B cell (primary cell): ENCODE data around the gene MAP2K5. TPM values are rescaled to one million over a fixed set of nuclear protein-coding genes. Genes with fewer than 3 reads are reported as not detected.

Source experiments
- ATAC-seq: fragments of 200-7000 bp; cut with Tn5 transposase; one replicate; pipeline ENCODE4 v1.10.0; 2021; ENCODE audit warnings: low read depth, mild to moderate bottlenecking, moderate number of reproducible peaks, moderate library complexity
- CTCF ChIA-PET: fragments of 350-600 bp; sonication (Branson Sonifier 250); formaldehyde crosslinking; loops from one replicate; lab custom pipeline; 2021; ENCODE audit warnings: antibody characterized with exemption, inconsistent platforms; lab: Charles Lee
- POLR2A ChIA-PET: fragments of 350-600 bp; sonication (Branson Sonifier 250); formaldehyde crosslinking; loops from one replicate; lab custom pipeline; 2021; ENCODE audit warnings: antibody characterized with exemption; lab: Charles Lee
- DNase-seq: peaks from one replicate; pipeline ENCODE4 v3.0.0; 2013
- H2AFZ ChIP-seq: 2 replicates; pipeline ENCODE4 v1.6.1; 2012; ENCODE audit warnings: mild to moderate bottlenecking, low read depth, low read length; ENCODE audit not compliant: insufficient read depth, poor library complexity, severe bottlenecking
- H3K27ac ChIP-seq, 2 donors: 1 replicate in 1 of 2; 2 replicates in 1 of 2; pipeline ENCODE4 v1.5.1; 2012 to 2013; ENCODE audit warnings: low read length in 2 of 2, mild to moderate bottlenecking in 2 of 2, moderate library complexity in 1 of 2
- H3K27me3 ChIP-seq, 4 experiments: fragments of 200-600 bp in 1 of 4; sonication (generic) in 1 of 4; replicated peaks in 1 of 4; 1 replicate in 2 of 4; 2 replicates in 2 of 4; pipeline versions ENCODE4 v1.6.1 to v1.7.0; 2013 to 2016; ENCODE audit warnings: low read length in 3 of 4, mild to moderate bottlenecking in 2 of 4, mixed read lengths in 1 of 4, moderate library complexity in 1 of 4; ENCODE audit not compliant: insufficient read depth in 4 of 4, control insufficient read depth in 3 of 4; ENCODE audit errors: control extremely low read depth in 1 of 4
- H3K36me3 ChIP-seq, 2 experiments: replicated peaks in 1 of 2; 1 replicate in 1 of 2; 2 replicates in 1 of 2; pipeline versions ENCODE4 v1.6.1 to v1.7.1; 2013; ENCODE audit warnings: low read length in 1 of 2; ENCODE audit not compliant: insufficient read depth in 2 of 2, control insufficient read depth in 1 of 2; ENCODE audit errors: control extremely low read depth in 1 of 2, extremely low read depth in 1 of 2
- H3K4me1 ChIP-seq, 2 donors: fragments of 200-600 bp in 1 of 2; sonication (generic) in 1 of 2; 1 replicate in 1 of 2; 2 replicates in 1 of 2; pipeline versions ENCODE4 v1.5.1 to v1.6.1; 2013 to 2017; ENCODE audit warnings: low read length in 2 of 2; ENCODE audit not compliant: control insufficient read depth in 2 of 2, insufficient read depth in 2 of 2
- H3K4me2 ChIP-seq: replicated peaks from 2 replicates; pipeline ENCODE3; 2012; ENCODE audit warnings: mild to moderate bottlenecking, low read depth, low read length; ENCODE audit not compliant: poor library complexity, severe bottlenecking
- H3K4me3 ChIP-seq, 5 experiments: fragments of 200-600 bp in 1 of 5; sonication (generic) in 1 of 5; 1 replicate in 3 of 5; 2 replicates in 2 of 5; pipeline versions ENCODE4 v1.5.1 to v1.7.0; 2011 to 2016; ENCODE audit warnings: low read length in 4 of 5, mild to moderate bottlenecking in 4 of 5, low read depth in 2 of 5, control low read depth in 1 of 5, moderate library complexity in 1 of 5; ENCODE audit not compliant: insufficient read depth in 1 of 5; ENCODE audit errors: control extremely low read depth in 1 of 5, extremely low read depth in 1 of 5
- H3K79me2 ChIP-seq: fragments of 200-600 bp; sonication (generic); one replicate; pipeline ENCODE4 v1.6.0; 2016; ENCODE audit warnings: low read length; ENCODE audit not compliant: control insufficient read depth, insufficient read depth
- H3K9ac ChIP-seq: fragments of 200-600 bp; sonication (generic); 2 replicates; pipeline ENCODE4 v1.6.1; 2017; ENCODE audit warnings: mild to moderate bottlenecking, low read length, moderate library complexity
- H3K9me3 ChIP-seq, 3 donors: one replicate each; pipeline versions ENCODE4 v1.6.1 to v1.7.1; 2013; ENCODE audit warnings: low read length in 2 of 3; ENCODE audit not compliant: control insufficient read depth in 2 of 3, insufficient read depth in 1 of 3; ENCODE audit errors: control extremely low read depth in 1 of 3
- H4K20me1 ChIP-seq: 2 replicates; pipeline ENCODE4 v1.6.0; 2012; ENCODE audit warnings: mild to moderate bottlenecking, low read length; ENCODE audit not compliant: insufficient read depth, control insufficient read depth, poor library complexity, severe bottlenecking
- H3K27ac Mint-ChIP-seq: one replicate; pipeline ENCODE4 v1.8.0; 2021; ENCODE audit warnings: mixed read lengths
- H3K27me3 Mint-ChIP-seq: one replicate; pipeline ENCODE4 v1.8.0; 2021; ENCODE audit warnings: mixed read lengths
- H3K4me1 Mint-ChIP-seq: one replicate; pipeline ENCODE4 v1.8.0; 2021; ENCODE audit warnings: mixed read lengths
- H3K4me3 Mint-ChIP-seq: one replicate; pipeline ENCODE4 v1.8.0; 2021; ENCODE audit warnings: mixed read lengths
- H3K9me3 Mint-ChIP-seq: one replicate; pipeline ENCODE4 v1.8.0; 2022; ENCODE audit warnings: mixed read lengths; ENCODE audit not compliant: insufficient read depth
- CTCF ChIP-seq: fragments of 200-600 bp; IDR thresholded peaks from one replicate; pipeline ENCODE4 v1.8.0; 2022; ENCODE audit warnings: antibody characterized with exemption, mild to moderate bottlenecking
- EZH2 ChIP-seq: IDR thresholded peaks from 2 replicates; pipeline ENCODE4 v1.6.1; 2012; ENCODE audit warnings: borderline replicate concordance, low read depth, mild to moderate bottlenecking, moderate library complexity, low read length; ENCODE audit not compliant: insufficient read depth, poor library complexity, severe bottlenecking
- WGBS: methylation state at CpG from one replicate; pipeline ENCODE4 v1.1.5; 2013; ENCODE audit warnings: missing lambda C conversion rate; ENCODE audit not compliant: insufficient coverage; 5-methylcytosine and 5-hydroxymethylcytosine counted together
- intact Hi-C: fragments of 100-400 bp; cut with micrococcal nuclease; formaldehyde crosslinking; loops from one replicate; pipeline ENCODE4 v1.10.0; 2022
- polyA plus RNA-seq: library from polyadenylated mRNA; depleted of rRNA; stranded (reverse); fragments of >200 nt; gene quantifications from 2 replicates; pipeline ENCODE4 v1.2.3, GENCODE V29; 2012
- total RNA-seq, 2 donors: library from RNA; stranded (reverse); fragments of 120-200 nt in 1 of 2; gene quantifications; 1 replicate in 1 of 2; 2 replicates in 1 of 2; pipeline versions ENCODE4 v1.2.3 to v1.2.4, GENCODE V29; 2013 to 2022

MAP2K5 gene
- total and polyA plus RNA-seq, 2 donors (not counting 1 experiment from before 2014, with no cell fraction given) = 11.1 to 40.0 TPM

GRCh38 chr15:67506775-67507747 lies 35.4 kb upstream of the MAP2K5 start:
- DNase-seq (peak; percentile 21), ATAC-seq (no peak)
- Histone ChIP-seq H3K27me3 (no peaks in the 10 kb centered on the region), H3K9me3 (no peaks in the 10 kb centered on the region), H3K36me3 (no peaks in the 10 kb centered on the region), H3K79me2 (no peaks in the 10 kb centered on the region), H3K27ac (no peak overlapping the region), H3K4me1 (peaks cover 12 to 13% of the 10 kb centered on the region in 2 donors), H3K4me2 (peak overlapping the region; percentile 35), H3K4me3 (no peak overlapping the region), H3K9ac (no peak overlapping the region), H2AFZ (no peak overlapping the region), H4K20me1 (no peaks in the 10 kb centered on the region)
- Mint-ChIP-seq H3K9me3 (no peaks in the 10 kb centered on the region), H3K4me3 (no peak overlapping the region), H3K27ac (no peak overlapping the region), H3K27me3 (no peaks in the 10 kb centered on the region), H3K4me1 (peaks cover 18% of the 10 kb centered on the region)
- 100% methylated on average over 1 of the region's 11 CpGs for WGBS
- CTCF ChIA-PET = no interaction called here
- POLR2A ChIA-PET = interaction anchor here (1.5 kb wide), 1 partner anchor 15 kb away, joined by 3 read pairs; no protein-coding TSS in a partner anchor
- TF ChIP-seq EZH2 (no peak), CTCF (no peak)
- intact Hi-C loops = no loop called here

GRCh38 chr15:67508407-67508806 lies 34.1 kb upstream of the MAP2K5 start:
- peaks cover 15% of the 10 kb centered on the region for H3K4me1 Mint-ChIP-seq
- no peaks in the 10 kb centered on the region for H4K20me1 ChIP-seq

More at GRCh38 chr15:67508407-67508806, 34.1 kb upstream of the MAP2K5 start:
- H3K27me3 ChIP-seq = no peaks in the 10 kb centered on the region
- H3K4me2 ChIP-seq = no peak overlapping the region
- H3K4me3 Mint-ChIP-seq = no peak overlapping the region
- POLR2A ChIA-PET = no interaction called here
- intact Hi-C loops = no loop called here
- no peaks in the 10 kb centered on the region for H3K79me2 ChIP-seq
- no peak overlapping the region for H3K9ac ChIP-seq
- no peaks in the 10 kb centered on the region for H3K36me3 ChIP-seq
- H3K4me1 ChIP-seq = peaks cover 12% of the 10 kb centered on the region in 2 donors
- H3K4me3 ChIP-seq = no peak overlapping the region
- H3K27me3 Mint-ChIP-seq = no peaks in the 10 kb centered on the region
- 92% methylated on average over 2 of the region's 3 CpGs for WGBS
- no peak for DNase-seq
- H3K27ac ChIP-seq = no peak overlapping the region
- TF ChIP-seq CTCF = no peak
- TF ChIP-seq EZH2 = no peak
- CTCF ChIA-PET = no interaction called here
- no peak for ATAC-seq
- no peaks in the 10 kb centered on the region for H3K9me3 Mint-ChIP-seq
- no peaks in the 10 kb centered on the region for H3K9me3 ChIP-seq
- no peak overlapping the region for H2AFZ ChIP-seq
- peak overlapping the region; percentile 13 for H3K27ac Mint-ChIP-seq
